SU-DHL-6 (cell line): ENCODE results near the gene LAD1.

ENCODE experiments used
- H2AFZ ChIP-seq: fragments of 200-600 bp; sonication (generic); 2 replicates; pipeline ENCODE4 v1.6.1; 2014; ENCODE audit warnings: low read depth, mild to moderate bottlenecking, moderate library complexity, mixed read lengths, antibody characterized with exemption, low read length; ENCODE audit not compliant: severe bottlenecking
- H3F3A ChIP-seq: fragments of 200-600 bp; shearing (Covaris generic); 2 replicates; pipeline ENCODE4 v1.6.0; 2016; ENCODE audit warnings: antibody characterized with exemption, mild to moderate bottlenecking; ENCODE audit not compliant: insufficient read depth
- H3K27ac ChIP-seq: fragments of 200-600 bp; sonication (generic); 2 replicates; pipeline ENCODE4 v1.5.1; 2016; ENCODE audit warnings: low read depth, mild to moderate bottlenecking, low read length, moderate library complexity, mixed read lengths
- H3K27me3 ChIP-seq: fragments of 200-600 bp; sonication (generic), shearing (Covaris generic); 2 replicates; pipeline ENCODE4 v1.6.0; 2014; ENCODE audit warnings: mild to moderate bottlenecking, low read length
- H3K36me3 ChIP-seq: fragments of 200-600 bp; sonication (generic); 2 replicates; pipeline ENCODE4 v1.6.1; 2014; ENCODE audit warnings: mild to moderate bottlenecking, low read length, mixed read lengths
- H3K4me2 ChIP-seq: fragments of 300-600, 200-600 bp; shearing (Covaris generic), sonication (generic); 2 replicates; pipeline ENCODE4 v1.6.0; 2014; ENCODE audit warnings: low read length, low read depth, mild to moderate bottlenecking; ENCODE audit not compliant: poor library complexity, severe bottlenecking
- H3K4me3 ChIP-seq: fragments of 200-600 bp; sonication (generic); 2 replicates; pipeline ENCODE4 v1.5.1; 2014; ENCODE audit warnings: antibody characterized with exemption, low read length, mild to moderate bottlenecking, mixed read lengths; ENCODE audit not compliant: insufficient read depth, poor library complexity, severe bottlenecking
- H3K79me2 ChIP-seq: fragments of 200-600 bp; sonication (generic); 2 replicates; pipeline ENCODE4 v1.6.1; 2014; ENCODE audit warnings: mild to moderate bottlenecking, low read length, moderate library complexity; ENCODE audit not compliant: insufficient read depth
- H3K9ac ChIP-seq: fragments of 200-600 bp; sonication (generic); 2 replicates; pipeline ENCODE4 v1.7.0; 2014; ENCODE audit warnings: mild to moderate bottlenecking, low read length
- H3K9me2 ChIP-seq: fragments of 200-600 bp; sonication (generic); replicated peaks from 2 replicates; pipeline ENCODE4 v1.6.1; 2014; ENCODE audit warnings: low read length; ENCODE audit not compliant: insufficient read depth
- H3K9me3 ChIP-seq: fragments of 200-600 bp; sonication (generic); 2 replicates; pipeline ENCODE4 v1.6.1; 2014; ENCODE audit warnings: low read length, mixed read lengths; ENCODE audit not compliant: insufficient read depth
- H4K20me1 ChIP-seq: fragments of 200-600 bp; sonication (generic); 2 replicates; pipeline ENCODE4 v1.6.1; 2014; ENCODE audit warnings: low read depth, mild to moderate bottlenecking, antibody characterized with exemption, low read length, moderate library complexity, mixed read lengths
- EZH2phosphoT487 ChIP-seq: fragments of 200-600 bp; sonication (generic), shearing (Covaris generic); conservative IDR thresholded peaks from 2 replicates; pipeline ENCODE4 v1.6.1; 2018; ENCODE audit warnings: mild to moderate bottlenecking, antibody characterized with exemption, low read length, moderate library complexity, mixed read lengths
- TF ChIP-seq, protein P1 (sequence below): fragments of 200-600 bp; sonication (generic); IDR thresholded peaks from one replicate; pipeline ENCODE4 v1.5.1; 2017; ENCODE audit warnings: antibody characterized with exemption, mild to moderate bottlenecking, low read length, moderate library complexity; ENCODE audit not compliant: insufficient read depth, poor library complexity, severe bottlenecking

LAD1 gene

DNA sequence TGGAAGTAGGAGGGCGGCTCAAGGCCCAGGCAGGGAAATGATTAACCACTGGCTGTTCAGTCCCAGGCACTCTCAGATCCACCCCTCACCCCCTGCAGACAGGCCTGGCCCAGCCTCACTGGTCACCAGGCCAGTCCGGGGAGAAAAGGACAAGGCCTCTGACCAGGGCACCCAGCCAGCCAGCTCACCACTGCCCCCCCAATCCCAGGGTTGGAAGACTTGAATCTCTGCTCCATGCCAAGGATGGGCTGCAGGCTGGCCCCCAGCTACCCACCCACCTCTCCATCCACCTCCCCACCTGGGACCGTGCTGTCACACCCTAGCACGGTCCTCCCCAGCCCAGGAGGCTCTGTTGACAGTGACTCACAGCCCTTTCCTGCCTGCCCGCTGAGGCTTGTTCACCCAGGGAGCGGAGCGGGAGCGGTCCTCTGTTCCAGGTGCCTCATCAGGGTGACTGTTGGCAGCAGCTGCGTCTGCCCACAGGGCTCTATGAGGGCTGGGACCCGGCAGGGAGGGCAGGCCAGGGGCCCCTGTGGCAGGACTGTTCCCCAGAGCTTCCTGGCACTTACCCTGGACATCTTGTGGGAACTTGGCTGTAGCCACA, 2.2 kb downstream of the LAD1 start:
- Histone ChIP-seq H3K79me2 (no peaks in the 10 kb centered on the region), H3K4me2 (no peak overlapping the region), H3F3A (no peaks in the 10 kb centered on the region), H3K4me3 (no peak overlapping the region), H2AFZ (no peak overlapping the region), H3K9me2 (no peaks in the 10 kb centered on the region), H3K27ac (no peak overlapping the region), H4K20me1 (no peaks in the 10 kb centered on the region), H3K9ac (no peak overlapping the region), H3K27me3 (no peaks in the 10 kb centered on the region), H3K36me3 (no peaks in the 10 kb centered on the region), H3K9me3 (no peaks in the 10 kb centered on the region)
- TF ChIP-seq, protein P1, sequence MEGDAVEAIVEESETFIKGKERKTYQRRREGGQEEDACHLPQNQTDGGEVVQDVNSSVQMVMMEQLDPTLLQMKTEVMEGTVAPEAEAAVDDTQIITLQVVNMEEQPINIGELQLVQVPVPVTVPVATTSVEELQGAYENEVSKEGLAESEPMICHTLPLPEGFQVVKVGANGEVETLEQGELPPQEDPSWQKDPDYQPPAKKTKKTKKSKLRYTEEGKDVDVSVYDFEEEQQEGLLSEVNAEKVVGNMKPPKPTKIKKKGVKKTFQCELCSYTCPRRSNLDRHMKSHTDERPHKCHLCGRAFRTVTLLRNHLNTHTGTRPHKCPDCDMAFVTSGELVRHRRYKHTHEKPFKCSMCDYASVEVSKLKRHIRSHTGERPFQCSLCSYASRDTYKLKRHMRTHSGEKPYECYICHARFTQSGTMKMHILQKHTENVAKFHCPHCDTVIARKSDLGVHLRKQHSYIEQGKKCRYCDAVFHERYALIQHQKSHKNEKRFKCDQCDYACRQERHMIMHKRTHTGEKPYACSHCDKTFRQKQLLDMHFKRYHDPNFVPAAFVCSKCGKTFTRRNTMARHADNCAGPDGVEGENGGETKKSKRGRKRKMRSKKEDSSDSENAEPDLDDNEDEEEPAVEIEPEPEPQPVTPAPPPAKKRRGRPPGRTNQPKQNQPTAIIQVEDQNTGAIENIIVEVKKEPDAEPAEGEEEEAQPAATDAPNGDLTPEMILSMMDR = no peak
- TF ChIP-seq EZH2phosphoT487 = no peak

DNA sequence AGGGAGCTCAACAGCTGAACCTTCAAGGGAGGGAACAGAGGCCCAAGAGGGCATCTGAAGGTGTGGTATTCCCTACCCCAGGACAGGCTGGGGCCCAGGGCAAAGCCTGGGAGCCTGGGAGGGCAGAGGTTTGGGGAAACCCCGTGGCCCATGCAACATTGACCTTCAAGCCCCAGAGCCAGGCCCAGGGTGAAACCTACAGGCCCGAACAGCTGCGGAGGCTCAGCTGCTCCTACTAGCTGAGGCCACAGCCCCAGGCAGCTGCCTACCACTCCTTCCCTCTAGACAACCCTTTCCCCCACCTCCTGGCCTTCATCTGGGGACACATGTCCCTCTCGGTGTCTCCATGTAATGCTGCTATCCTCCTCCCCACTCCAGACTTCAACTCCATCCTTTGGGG, 3.2 kb downstream of the LAD1 start:
- no peak overlapping the region for H3K4me3 ChIP-seq
- no peak overlapping the region for H3K27ac ChIP-seq
- no peak overlapping the region for H2AFZ ChIP-seq
- TF ChIP-seq, protein P1 = no peak
- TF ChIP-seq EZH2phosphoT487 = no peak
- no peaks in the 10 kb centered on the region for H3F3A ChIP-seq
- no peaks in the 10 kb centered on the region for H4K20me1 ChIP-seq
- H3K9me3 ChIP-seq = no peaks in the 10 kb centered on the region
- H3K79me2 ChIP-seq = no peaks in the 10 kb centered on the region
- H3K36me3 ChIP-seq = no peaks in the 10 kb centered on the region
- H3K9ac ChIP-seq = no peak overlapping the region
- H3K27me3 ChIP-seq = no peaks in the 10 kb centered on the region
- H3K9me2 ChIP-seq = no peaks in the 10 kb centered on the region
- H3K4me2 ChIP-seq = no peak overlapping the region

DNA sequence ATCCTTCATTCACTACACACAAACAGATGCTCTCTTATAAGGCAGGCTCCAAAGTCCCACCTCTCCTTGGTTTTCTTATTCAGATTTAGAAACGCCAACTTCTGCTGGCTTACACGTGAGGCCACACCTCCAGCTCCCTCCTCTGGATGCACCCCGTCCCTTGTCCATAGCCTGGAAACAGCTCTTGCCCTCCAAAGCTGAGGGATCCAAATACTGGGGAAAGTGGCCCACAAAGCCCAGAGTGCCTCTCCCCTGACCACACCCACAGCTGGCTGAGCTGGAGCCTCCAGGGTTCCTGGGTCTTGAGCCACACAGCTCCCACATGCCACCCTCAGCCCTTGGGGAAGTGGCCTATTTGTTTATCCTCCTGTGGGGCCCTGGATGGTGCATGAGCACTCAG, 4.5 kb downstream of the LAD1 start:
- Histone ChIP-seq H3K9me2 (no peaks in the 10 kb centered on the region), H3K9ac (no peak overlapping the region), H3K4me3 (no peak overlapping the region), H2AFZ (no peak overlapping the region), H3K4me2 (no peak overlapping the region), H3K27ac (no peak overlapping the region), H3K36me3 (no peaks in the 10 kb centered on the region), H3F3A (no peaks in the 10 kb centered on the region), H4K20me1 (no peaks in the 10 kb centered on the region), H3K27me3 (no peaks in the 10 kb centered on the region), H3K79me2 (no peaks in the 10 kb centered on the region), H3K9me3 (no peaks in the 10 kb centered on the region)
- no peak for TF ChIP-seq EZH2phosphoT487

DNA sequence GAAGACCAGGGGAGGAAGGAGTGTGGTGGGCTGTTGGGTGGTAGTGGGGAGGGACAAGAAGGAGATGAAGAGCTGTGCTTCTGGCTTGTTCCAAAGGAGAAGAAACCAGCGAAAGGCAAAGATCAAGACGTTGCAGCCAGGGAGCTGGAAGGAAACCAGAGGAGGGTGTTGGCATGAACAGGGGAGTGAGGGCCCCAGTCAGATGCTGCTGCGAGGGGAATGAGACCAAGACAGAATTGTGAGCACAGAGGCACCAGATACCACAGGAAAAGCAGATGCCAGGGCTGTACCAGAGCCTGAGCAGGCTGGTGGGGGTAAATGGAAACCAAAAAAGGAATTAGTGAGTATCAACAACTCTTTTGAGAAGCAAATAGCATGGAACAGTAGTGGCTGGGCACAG, 6.0 kb downstream of the LAD1 start:
- H3K27ac ChIP-seq = no peak overlapping the region
- H3F3A ChIP-seq = no peaks in the 10 kb centered on the region
- no peaks in the 10 kb centered on the region for H3K9me3 ChIP-seq
- TF ChIP-seq, protein P1 = no peak
- no peak for TF ChIP-seq EZH2phosphoT487
- H3K9me2 ChIP-seq = no peaks in the 10 kb centered on the region
- no peaks in the 10 kb centered on the region for H4K20me1 ChIP-seq
- no peaks in the 10 kb centered on the region for H3K27me3 ChIP-seq
- H3K4me3 ChIP-seq = no peak overlapping the region
- H3K36me3 ChIP-seq = no peaks in the 10 kb centered on the region
- H2AFZ ChIP-seq = no peak overlapping the region
- H3K79me2 ChIP-seq = no peaks in the 10 kb centered on the region
- no peak overlapping the region for H3K4me2 ChIP-seq
- no peak overlapping the region for H3K9ac ChIP-seq
